SKM-1 (cell line): ENCODE results near the gene SLC35G3.
"Not testable (repeated sequence)": the region's sequence is repeated elsewhere in the genome, so short reads cannot be mapped to it uniquely, and the experiment has no call there.

Source experiments
- DNase-seq: peaks from one replicate; lab custom pipeline; 2025; ENCODE audit not compliant: unreplicated experiment; lab: John Stamatoyannopoulos, UW

The SLC35G3 gene

GRCh38 chr17:35167046-35167445 is 27.1 kb downstream of the SLC35G3 start:
- DNase-seq, result no peak

GRCh38 chr17:35166526-35166925 is 27.7 kb downstream of the SLC35G3 start:
- DNase-seq, result no peak

GRCh38 chr17:35164716-35165115 is 29.5 kb downstream of the SLC35G3 start:
- DNase-seq, result no peak

- DNase-seq, result no peak
Observed at GRCh38 chr17:35163886-35164285, 30.3 kb downstream of the SLC35G3 start.

- DNase-seq, result no peak
Observed at GRCh38 chr17:35162755-35163154, 31.4 kb downstream of the SLC35G3 start.

GRCh38 chr17:35161281-35161761 is 32.9 kb downstream of the SLC35G3 start:
- DNase-seq, result peak; percentile 42

GRCh38 chr17:35160354-35161201 is 33.6 kb downstream of the SLC35G3 start:
- no peak for DNase-seq

- DNase-seq, result no peak
Observed at GRCh38 chr17:35159940-35160339, 34.3 kb downstream of the SLC35G3 start.

- no peak for DNase-seq
Observed at GRCh38 chr17:35155246-35155645, 38.9 kb downstream of the SLC35G3 start.

GRCh38 chr17:35154196-35155165 is 39.7 kb downstream of the SLC35G3 start:
- DNase-seq, result no peak

GRCh38 chr17:35152421-35153140 is 41.6 kb downstream of the SLC35G3 start:
- DNase-seq, result no peak

GRCh38 chr17:35151080-35151479 is 43.1 kb downstream of the SLC35G3 start:
- DNase-seq, result not testable (repeated sequence)

GRCh38 chr17:35149941-35150340 is 44.3 kb downstream of the SLC35G3 start:
- DNase-seq, result no peak

GRCh38 chr17:35148144-35148543 is 46.0 kb downstream of the SLC35G3 start:
- no peak for DNase-seq

GRCh38 chr17:35147375-35147905 is 46.8 kb downstream of the SLC35G3 start, which contains the start of gene UNC45B:
Gene UNC45B, plus strand, starts transcription at chr17:35147817. Its CDS starts 447 bp downstream, at chr17:35148264.
- no peak for DNase-seq

GRCh38 chr17:35146214-35146833 is 47.9 kb downstream of the SLC35G3 start:
- DNase-seq, result no peak

- DNase-seq, result no peak
Observed at GRCh38 chr17:35144840-35145239, 49.4 kb downstream of the SLC35G3 start.
